Cardiac septum (tissue), 1 donor: ENCODE measurements around the gene PDRG1. TPM values are rescaled to one million over a fixed set of nuclear protein-coding genes. Genes with fewer than 3 reads are reported as not detected.

Experiments used
- DNase-seq: peaks from one replicate; pipeline ENCODE4 v3.0.0-alpha.2; 2020; ENCODE audit warnings: low spot score
- intact Hi-C: fragments of 100-400 bp; cut with DNase I; formaldehyde crosslinking; loops from one replicate; pipeline ENCODE4 v1.14.0; 2022
- long read RNA-seq: library from polyadenylated mRNA; unstranded; transcript quantifications from one replicate; pipeline ENCODE4 v2.0.0, GENCODE V29; 2021
- total RNA-seq: library from RNA; stranded (reverse); fragmentation: NEBNext Ultra II Directional; extraction: Animal tissue kit (Norgen Biotek cat#: 25700); gene quantifications from one replicate; pipeline ENCODE4 v1.2.1, GENCODE V29; 2021
- donor health status: DM: no; HTN: no; CAD: no.

Gene PDRG1
- 7.9 TPM for total RNA-seq
- long read RNA-seq, transcript PDRG1-201 (5 exons, 1,998 nt): major isoform, 17 of 19 reads
- long read RNA-seq, partial matches to known transcripts: 1 of 19 reads
- long read RNA-seq, other reads (novel, unspliced or antisense): 1 of 19 reads

DNA sequence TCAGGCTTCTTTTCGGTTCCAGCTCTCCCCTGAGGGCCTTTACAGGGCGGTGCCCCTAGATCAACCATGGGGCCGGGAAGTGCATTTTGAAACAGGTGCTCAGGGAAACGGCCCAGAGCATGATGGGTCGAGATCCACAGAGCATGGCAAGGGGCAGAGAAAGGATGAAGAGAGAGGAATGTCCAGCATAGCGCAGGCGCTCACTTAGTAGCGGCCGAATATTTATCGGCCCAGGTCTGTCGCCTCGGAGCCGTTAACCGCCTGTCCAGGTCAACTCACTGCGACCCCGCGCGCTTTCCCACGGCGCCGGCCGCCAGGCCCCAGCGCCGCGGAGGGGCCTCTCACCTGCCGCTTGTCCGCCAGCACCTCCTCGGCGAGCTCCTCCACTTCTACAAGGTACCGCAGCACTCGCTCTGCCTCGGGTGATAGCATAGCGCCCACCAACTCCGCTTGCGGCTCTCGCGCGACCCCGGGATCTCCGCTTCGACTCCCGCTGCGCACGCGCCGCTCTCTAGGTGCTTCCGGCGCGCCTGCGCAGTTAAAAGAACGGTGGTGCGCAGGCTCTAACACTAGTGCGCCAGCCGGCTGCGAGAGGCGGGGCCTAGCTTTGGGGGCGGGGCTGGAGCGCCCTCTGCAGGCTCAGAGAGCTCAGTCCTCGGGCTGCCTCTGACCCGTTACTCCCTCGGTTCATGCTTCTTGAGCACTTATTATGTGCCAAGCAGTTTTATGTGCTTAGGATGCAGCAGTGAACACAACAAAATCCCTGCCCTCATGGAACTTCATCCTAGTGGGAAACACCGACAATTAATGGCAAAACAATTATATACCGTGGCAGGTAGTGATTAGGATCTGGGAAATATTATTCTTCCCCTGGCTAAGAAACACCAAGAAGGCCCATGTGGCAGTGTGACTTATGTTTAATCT is at the start of gene PDRG1:
Gene PDRG1, minus strand, starts transcription at position 517 of the 924 bp plus-strand sequence. Its CDS starts 85 bp downstream, at position 432.
- peak; percentile 97 for DNase-seq
- intact Hi-C loops: loop anchor here (2.0 to 5.0 kb wide), 2 partner anchors 81 to 99 kb away; no protein-coding TSS in a partner anchor

DNA sequence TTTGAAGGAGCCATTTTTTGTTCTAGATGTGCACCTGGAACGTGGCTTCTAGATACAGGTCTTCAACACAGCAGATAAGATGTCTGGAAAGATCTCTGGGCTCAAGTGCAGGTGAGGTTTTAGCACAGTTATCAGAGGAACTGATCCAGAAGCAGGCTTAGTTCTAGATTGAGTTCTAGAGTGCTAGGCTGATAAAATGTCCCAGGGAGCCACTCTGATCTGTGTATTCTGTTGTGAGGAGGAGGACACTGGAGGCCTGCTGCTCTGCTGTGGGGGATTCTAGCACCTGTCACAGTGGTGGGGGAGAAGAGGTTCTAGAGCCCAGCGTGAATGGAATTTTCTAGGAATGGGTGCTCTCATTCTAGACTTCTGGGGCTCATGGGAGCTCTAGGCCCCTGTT is 46.4 kb upstream of the PDRG1 start:
- no peak for DNase-seq
- intact Hi-C loops: no loop called here

DNA sequence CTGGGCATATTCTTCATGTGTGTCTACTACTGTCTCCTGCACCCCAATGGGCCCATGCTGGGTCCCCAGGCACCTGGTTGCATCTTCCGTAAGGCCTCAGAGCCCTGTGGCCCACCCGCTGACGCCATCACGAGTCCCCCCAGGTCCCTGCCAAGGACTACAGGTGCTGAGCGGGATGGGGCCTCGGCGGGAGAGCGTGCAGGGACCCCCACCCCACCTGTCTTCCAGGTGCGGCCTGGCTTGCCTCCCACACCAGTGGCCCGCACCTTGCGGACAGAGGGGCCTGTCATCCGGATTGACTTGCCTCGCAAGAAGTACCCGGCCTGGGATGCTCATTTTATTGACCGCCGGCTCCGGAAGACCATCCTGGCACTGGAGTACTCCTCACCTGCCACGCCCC is 45.1 kb upstream of the PDRG1 start:
- DNase-seq: no peak
- intact Hi-C loops: no loop called here

DNA sequence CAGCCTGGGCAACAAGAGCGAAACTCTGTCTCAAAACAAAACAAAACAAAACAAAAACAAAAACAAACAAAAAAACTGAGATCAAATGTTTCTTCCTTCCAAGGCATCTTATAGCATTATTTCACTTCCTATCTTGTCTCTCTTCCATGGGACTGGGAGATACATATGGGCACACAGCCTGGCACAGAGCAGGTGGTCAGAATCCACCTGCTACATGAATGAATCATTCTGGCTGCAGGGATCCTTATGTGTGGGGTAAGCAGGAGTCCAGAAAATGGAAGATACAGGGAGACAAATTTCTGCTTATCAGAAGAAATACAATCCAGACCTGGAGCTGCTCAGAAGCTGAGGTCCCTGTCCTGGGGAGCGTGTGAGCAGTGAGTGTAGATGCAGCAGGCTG is 40.2 kb upstream of the PDRG1 start:
- intact Hi-C loops: no loop called here
- no peak for DNase-seq

DNA sequence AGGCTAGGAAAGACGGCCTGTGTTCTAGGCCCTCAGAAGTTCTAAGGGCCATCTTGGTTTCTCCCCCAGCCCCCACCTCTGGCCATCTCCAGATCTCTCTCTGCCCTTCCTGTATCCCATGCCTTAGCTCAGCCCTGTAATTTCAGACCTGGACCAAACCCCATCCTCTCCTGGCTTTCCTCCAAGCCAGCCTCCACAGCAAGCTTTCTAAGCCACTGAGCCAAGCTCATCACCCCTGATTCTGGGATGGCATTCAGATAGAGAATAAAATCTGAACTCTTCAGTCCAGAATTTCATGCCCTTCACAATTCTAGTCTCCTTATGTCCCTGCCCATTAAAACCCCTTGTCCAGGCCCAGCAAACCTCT is 39.5 kb upstream of the PDRG1 start:
- intact Hi-C loops: no loop called here

DNA sequence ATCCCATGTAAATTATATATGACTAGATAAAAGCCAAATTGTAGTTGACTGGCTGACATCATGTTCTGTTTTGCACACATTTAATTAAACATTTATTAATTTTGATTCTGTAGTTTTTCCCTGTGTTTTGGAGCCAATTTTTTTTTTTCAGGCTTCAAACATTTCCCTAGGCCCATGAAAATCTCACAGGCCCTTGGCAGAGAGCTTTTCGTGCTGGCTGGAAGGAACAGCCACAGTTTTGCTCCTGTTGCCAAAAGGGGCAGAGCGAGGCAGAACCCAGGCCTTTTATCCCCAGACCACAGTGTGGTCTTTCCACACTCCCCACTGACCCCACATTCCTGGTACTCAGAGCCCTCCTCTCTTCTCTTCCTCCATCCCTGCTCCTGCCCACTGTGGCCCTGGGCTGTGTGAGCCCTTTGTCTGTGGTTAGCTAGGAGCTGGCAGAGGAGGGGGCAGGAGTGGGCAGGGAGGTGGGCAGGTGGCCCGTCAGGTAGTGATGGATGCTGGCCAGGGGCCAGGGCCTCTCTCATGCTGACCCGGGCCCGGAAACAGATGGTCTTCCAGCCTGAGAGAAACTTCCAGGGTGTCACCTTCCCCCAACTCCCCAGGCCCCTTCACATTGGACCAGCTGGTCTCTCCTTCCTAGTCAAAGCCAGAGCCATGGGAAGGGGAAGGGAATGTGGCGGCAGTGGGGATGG is 38.9 kb upstream of the PDRG1 start:
- intact Hi-C loops: no loop called here
- no peak for DNase-seq

More for the DNA sequence above, 39.5 kb upstream of the PDRG1 start:
- no peak for DNase-seq

DNA sequence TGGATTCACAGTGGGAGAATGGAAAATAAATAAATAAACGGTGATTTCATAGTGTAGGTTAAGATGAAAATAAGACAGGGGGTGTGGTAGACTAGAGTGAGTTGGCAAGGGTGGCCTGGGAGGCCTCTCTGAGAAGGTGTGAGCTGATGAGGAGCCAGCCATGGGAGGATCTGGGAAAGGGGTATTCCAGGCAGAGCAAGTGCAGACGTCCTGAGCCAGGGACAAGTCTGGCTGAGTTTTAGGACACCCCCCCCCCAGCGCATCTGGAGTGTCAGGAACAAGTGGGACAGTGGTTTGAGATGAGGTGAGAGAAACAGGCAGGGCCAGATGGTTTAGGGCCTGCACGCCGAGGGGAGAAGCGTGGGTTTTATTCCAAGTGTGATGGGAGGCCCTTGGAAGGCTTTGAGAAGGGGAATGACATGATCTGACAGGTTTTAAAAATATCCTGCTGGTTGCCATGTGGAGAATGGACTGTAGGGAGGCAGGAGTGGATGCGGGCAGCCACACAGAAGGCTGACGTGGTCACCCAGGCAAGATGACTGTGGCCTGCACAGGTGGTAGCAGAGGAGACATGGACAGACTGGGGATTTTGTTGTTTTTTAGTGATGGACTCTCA is 37.3 kb upstream of the PDRG1 start:
- intact Hi-C loops: no loop called here
- no peak for DNase-seq

DNA sequence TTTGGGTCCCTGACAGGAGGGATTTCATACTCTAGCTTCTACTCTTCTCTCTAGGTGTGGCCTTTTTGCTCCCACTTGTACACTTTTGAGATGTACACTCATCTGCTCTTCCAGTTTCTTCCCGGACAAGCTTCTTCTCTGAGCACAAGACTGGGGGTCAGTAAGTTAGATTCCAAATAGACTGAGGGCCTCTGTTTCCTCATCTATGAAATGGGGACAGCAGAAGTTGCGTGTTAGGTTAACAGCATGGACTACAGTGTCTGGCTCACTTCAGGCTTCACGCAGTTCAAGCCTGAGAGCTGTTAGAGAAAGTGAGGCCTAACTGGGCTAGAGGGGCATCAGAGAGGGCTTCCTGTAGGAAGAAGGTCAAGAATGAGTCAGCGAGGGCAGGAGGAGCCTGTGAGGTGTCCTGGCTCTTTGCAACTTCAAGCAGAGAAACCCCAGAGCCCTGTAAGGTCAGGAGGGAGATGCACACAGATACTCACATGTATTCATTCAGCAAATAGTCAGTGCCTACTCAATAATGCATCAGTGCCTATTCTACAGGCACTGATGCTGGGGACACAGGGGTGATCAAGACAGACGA is 36.7 kb upstream of the PDRG1 start:
- DNase-seq: no peak
- intact Hi-C loops: no loop called here

DNA sequence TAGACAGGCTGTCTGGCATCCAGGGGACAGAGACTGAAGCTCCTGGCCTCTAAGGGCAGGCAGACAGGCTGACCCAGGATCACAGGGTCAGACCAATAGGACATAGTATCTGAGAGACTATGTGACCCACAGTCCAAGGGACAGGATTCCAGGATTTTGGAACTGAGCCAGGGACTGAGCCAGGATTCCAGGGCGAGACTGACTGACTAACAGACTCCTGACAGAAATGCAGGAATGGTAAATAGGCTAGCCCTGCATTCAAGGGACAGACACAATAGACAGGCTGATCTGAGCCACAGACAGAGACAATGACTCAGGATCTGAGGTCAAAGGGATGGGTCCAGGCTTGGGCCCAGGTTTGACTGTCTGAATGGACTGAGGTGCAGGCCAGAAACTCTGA is 35.9 kb upstream of the PDRG1 start:
- intact Hi-C loops: no loop called here
- no peak for DNase-seq

DNA sequence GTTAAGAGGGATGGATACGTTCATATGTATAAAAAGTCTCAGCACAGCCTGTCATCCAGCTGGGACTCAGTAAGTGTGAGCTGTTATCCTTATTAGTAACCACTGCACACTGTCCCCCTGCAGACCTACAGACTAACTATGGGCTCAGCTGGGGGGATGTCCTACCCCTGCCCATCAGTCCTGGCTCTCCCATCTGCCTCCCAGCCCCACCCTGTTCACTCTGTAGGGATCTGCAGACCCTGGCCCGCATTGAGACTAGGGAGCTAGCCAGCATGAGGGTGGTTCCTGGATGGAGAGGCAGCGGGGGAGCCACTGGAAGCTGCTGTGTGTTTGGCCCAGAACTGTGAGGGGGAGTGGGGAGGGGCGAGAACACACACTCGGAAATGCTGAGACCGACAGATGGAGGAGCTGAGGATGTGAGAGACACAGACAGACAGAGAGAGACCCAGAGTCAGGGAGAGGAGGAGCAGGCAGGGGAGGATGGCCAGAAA is 33.2 kb upstream of the PDRG1 start:
- DNase-seq: no peak
- intact Hi-C loops: no loop called here

DNA sequence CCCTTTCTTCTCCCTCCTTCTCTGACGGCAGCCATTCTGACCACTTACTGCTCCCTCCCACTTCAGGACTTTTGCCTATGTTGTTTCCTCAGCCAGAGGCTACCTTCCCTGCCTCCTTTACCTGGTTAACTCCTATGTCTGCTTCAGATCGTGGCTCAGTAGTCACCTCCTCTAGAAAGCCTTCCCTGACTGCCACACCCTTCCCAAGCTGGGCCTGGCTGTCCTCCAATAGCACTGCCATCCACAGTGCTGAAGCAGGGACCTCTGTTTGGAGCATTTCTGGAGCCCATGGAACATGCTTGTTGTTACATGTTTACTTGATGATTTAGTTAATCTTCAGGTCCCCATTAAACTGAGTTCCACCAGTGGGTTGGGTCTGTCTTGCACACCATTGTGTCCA is 29.9 kb upstream of the PDRG1 start:
- intact Hi-C loops: no loop called here

DNA sequence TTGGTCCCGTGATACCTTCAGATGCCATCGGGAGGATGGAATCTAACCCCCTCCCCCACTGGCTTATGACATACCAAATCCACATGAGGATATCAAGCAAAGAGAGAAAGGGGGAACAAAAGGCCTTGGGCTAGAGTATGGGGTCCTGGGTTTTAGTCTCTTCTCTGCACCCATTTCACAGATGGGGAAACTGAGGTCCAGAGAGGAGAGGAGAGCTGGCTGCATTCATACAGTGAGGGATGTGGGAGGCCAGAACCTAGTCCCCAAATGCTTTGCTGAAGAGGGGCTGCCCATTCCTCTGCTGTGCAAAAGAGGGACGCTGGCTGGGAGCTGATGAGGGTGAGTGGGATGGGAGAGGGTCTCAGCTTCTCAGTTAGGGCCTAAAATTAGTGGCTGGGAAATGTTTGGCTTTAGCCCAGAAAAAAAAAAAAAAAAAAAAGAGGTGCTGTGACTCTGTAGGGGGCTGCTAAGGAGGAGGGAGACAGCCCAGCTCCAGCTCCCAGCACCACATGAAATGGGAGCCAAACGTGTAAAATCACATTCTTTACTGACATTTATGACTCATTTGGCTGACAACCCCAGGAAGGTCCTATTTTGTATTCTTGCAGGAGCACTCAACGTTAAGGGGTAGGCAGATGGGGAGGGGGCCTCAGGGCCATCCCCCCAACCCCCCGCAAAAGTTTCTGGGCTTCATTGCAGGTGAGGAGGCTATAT is 28.0 kb upstream of the PDRG1 start:
- intact Hi-C loops: no loop called here
- no peak for DNase-seq

More for the DNA sequence above, 29.9 kb upstream of the PDRG1 start:
- DNase-seq: no peak

DNA sequence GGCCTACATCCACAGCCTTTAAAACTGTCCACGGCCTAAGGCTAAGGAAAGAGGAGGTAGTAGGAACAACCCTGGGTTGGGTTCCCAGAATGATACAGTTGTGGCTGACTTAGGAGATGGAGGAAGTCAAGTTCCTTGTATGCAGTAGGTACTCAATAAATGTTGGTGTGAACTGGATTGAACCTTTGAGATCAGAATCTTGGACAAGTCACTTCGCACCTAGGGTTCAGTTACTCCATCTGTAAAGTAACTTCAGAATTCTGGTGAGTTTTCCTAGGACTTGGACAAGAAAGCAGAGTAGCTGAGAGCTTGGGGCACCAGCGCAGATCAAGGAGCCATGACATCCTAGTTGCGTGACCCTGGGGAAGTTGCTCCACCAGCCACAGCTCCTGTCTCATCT is 25.2 kb upstream of the PDRG1 start:
- DNase-seq: no peak
- intact Hi-C loops: no loop called here

DNA sequence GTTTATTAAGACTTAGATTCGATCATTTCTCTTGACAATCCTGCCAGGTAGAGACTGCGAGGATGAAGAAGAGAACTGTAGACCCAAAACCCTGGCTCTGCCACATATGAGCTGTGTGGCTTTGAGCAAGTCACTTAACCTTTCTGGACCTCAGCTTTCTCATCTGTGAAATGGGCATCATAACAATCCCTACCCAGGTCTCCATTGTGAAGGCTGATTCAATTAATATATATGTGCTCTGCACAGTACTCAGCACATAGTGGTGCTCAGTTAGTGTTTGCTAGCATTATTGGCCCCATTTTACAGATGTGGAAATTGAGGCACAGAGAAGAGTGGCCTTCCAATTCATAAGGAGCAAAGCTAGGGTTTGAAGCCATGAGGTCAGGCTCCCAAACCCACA is 24.0 kb upstream of the PDRG1 start:
- no peak for DNase-seq
- intact Hi-C loops: no loop called here

DNA sequence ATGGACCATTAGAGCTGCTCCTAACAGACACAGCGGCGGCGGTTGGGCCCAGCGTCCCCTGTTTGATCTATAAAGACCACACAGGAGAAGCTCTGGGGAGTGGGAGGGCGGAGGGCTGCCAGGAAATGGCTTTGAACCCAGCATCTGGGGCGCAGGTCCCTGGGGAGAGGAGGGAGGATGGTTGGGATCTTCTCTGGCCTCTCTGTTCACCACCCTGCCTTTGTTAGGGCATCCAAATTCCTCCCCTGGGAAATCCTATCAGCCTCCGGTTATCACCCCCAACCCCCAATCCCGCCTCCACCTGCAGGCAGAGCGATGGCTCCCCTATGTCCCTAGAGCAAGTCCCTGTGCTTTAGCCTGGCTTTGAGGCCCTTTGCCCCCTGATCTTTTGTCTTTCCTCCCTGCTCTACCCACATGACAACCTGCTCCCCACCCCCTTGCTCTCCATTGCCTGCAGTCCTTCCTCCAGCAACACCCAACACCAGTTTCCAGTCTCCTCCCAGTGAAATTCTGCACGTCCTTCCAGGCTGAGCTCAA is 23.2 kb upstream of the PDRG1 start:
- intact Hi-C loops: no loop called here
- no peak for DNase-seq

DNA sequence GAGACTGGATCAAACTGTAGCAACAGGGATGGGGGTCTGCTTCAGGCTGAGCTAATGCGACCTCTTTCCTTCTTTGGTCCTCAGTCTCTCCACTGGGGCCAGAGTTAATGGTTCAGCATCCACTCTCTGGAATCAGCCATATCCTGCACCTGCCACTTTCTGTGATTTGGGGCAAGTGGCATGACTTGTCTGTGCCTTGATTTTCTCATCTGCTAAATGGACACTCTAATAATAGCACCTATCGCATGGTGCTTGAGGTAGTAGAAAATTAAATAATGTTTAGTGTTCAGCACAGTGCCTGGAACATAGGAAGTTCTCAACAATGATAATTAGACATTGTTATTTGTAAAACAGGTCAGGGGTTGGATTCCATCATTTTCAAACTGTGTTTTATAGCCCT is 22.4 kb upstream of the PDRG1 start:
- intact Hi-C loops: no loop called here

DNA sequence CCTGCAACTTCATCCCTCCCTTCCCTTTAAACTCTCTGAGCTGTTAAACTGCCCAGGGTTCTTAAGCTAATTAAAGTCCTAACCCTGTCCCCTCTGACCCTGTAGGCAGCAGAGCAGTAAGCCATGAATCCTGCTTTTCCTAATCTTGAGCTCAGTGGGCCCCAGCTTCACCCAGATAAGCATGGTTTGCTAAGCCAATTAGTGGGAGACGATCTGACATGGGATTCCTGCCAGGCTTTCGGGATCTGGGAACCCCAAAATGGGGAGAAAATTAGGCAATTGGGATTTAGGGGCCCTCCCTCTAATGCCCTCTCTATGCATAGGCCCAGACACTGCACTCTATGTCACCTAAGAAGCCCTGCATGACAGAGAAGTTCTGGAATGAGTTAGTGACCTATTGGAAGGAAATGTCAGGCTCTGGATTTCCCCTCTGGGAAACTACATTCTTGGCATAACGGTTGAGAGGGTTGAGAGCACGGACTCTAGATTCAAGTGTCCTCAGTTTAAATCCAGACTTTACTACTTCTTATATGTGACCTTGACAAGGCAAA is 20.7 kb upstream of the PDRG1 start:
- intact Hi-C loops: no loop called here
- DNase-seq: no peak

More for the DNA sequence above, 22.4 kb upstream of the PDRG1 start:
- DNase-seq: no peak

DNA sequence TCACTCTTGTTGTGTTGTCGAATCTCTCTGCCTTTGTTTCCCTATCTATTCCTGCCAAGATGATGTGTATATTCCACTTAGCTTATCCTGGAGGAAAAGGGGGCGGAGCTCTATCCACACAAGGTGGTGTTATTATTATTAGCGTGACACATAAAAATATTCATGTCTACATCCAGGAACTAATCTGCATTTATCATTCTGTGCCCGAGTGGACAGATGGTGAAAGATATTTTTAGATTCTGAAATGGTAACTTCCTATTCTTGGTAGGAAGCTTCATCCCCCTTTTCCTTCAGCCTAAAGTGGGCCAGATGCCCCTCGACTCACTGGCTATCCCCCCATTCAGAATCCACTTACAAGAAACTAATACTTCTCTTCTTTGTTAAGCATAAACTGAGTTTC is 18.1 kb upstream of the PDRG1 start:
- no peak for DNase-seq
- intact Hi-C loops: no loop called here
